ENCODE data around the gene DLG5. TPM values are rescaled to one million over a fixed set of nuclear protein-coding genes. Genes with fewer than 3 reads are reported as not detected.

DLG5 gene
- total RNA-seq, 1 experiment from 2014 or later, result 69.7 TPM

DNA sequence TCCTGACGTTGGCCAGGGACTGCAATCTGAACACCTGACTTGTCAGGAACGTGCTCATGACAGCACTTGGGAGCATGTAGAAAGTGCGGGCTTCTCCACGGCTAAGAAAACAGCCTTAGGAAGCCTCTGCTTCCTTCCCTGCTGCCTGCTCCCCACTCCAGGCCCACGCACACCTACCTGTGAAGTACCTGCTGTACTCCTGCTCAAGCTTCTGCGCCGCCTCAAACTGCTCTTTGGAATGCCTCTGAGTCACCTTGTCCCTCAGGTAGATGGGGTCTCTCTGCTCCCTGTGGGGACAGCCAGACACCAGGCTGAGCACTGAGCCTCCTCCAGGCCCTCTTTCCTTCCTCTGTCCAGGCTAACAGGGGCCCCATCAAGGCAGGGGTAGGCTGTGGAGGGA, 132.7 kb downstream of the DLG5 start:
- BruUV-seq (replicated peaks), result no TSS peak
- H3K4me1 Mint-ChIP-seq (ENCODE audit: low read depth, unreplicated experiment), result no peaks in the 10 kb centered on the region
- intact Hi-C loops (cut with micrococcal nuclease; ENCODE audit: unreplicated experiment), result no loop called here
- peaks cover 72% of the 10 kb centered on the region for H3K36me3 Mint-ChIP-seq (ENCODE audit: insufficient read depth, unreplicated experiment)
- H3K4me3 Mint-ChIP-seq (ENCODE audit: unreplicated experiment), result no peak overlapping the region
- Histone ChIP-seq H3K4me1 (no peaks in the 10 kb centered on the region), H3K9me3 (no peaks in the 10 kb centered on the region), H3K36me3 (ENCODE audit: control insufficient read depth, insufficient read depth, low read length) (peaks cover 10% of the 10 kb centered on the region), H3K27me3 (replicated peaks; ENCODE audit: control insufficient read depth, insufficient read depth, low read length) (no peaks in the 10 kb centered on the region), H3K4me3 (ENCODE audit: low read depth, low read length) (no peak overlapping the region)
- DNase-seq, result peak in 1 of 2 experiments; percentile 22
- H3K9me3 Mint-ChIP-seq (ENCODE audit: unreplicated experiment), result no peaks in the 10 kb centered on the region
- no peaks in the 10 kb centered on the region for H3K27me3 Mint-ChIP-seq (ENCODE audit: insufficient read depth, unreplicated experiment)
- CTCF ChIA-PET, result no interaction called here
- TF ChIP-seq, protein P1, sequence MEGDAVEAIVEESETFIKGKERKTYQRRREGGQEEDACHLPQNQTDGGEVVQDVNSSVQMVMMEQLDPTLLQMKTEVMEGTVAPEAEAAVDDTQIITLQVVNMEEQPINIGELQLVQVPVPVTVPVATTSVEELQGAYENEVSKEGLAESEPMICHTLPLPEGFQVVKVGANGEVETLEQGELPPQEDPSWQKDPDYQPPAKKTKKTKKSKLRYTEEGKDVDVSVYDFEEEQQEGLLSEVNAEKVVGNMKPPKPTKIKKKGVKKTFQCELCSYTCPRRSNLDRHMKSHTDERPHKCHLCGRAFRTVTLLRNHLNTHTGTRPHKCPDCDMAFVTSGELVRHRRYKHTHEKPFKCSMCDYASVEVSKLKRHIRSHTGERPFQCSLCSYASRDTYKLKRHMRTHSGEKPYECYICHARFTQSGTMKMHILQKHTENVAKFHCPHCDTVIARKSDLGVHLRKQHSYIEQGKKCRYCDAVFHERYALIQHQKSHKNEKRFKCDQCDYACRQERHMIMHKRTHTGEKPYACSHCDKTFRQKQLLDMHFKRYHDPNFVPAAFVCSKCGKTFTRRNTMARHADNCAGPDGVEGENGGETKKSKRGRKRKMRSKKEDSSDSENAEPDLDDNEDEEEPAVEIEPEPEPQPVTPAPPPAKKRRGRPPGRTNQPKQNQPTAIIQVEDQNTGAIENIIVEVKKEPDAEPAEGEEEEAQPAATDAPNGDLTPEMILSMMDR (IDR thresholded peaks at IDR 0.05; ENCODE audit: insufficient read depth in 1 of 2, low read depth in 1 of 2, low read length in 1 of 2, severe bottlenecking in 1 of 2, unreplicated experiment in 1 of 2), result no peak
- POLR2A ChIA-PET, result no interaction called here
- no peak overlapping the region for H3K27ac Mint-ChIP-seq (ENCODE audit: unreplicated experiment)

DNA sequence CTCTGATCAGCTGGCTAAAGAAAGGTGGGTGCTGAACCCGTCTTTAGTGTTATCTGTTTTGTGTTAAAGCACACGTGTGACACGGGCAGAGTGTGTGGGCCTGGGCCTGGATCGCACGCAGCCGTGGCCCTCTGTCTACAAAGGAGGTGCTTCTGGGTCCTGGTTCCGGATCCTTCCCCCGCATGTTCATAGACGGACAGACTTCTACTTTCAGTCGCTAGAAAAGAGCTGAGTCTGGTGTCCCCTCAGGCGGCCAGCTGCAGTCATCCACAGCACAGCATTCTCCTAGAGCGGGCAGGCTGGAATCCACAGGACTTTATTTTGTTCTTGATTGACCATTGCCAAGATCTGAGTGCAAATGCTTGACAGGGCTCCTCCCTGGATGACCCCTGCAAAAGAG, 134.4 kb downstream of the DLG5 start:
- Mint-ChIP-seq H3K27ac (ENCODE audit: unreplicated experiment) (no peak overlapping the region), H3K4me3 (ENCODE audit: unreplicated experiment) (no peak overlapping the region), H3K9me3 (ENCODE audit: unreplicated experiment) (no peaks in the 10 kb centered on the region), H3K27me3 (ENCODE audit: insufficient read depth, unreplicated experiment) (no peaks in the 10 kb centered on the region), H3K4me1 (ENCODE audit: low read depth, unreplicated experiment) (no peaks in the 10 kb centered on the region), H3K36me3 (ENCODE audit: insufficient read depth, unreplicated experiment) (peaks cover 71% of the 10 kb centered on the region)
- Histone ChIP-seq H3K4me3 (ENCODE audit: low read depth, low read length) (no peak overlapping the region), H3K36me3 (ENCODE audit: control insufficient read depth, insufficient read depth, low read length) (peaks cover 7% of the 10 kb centered on the region), H3K27me3 (replicated peaks; ENCODE audit: control insufficient read depth, insufficient read depth, low read length) (no peaks in the 10 kb centered on the region), H3K4me1 (no peaks in the 10 kb centered on the region), H3K9me3 (no peaks in the 10 kb centered on the region)
- TF ChIP-seq, protein P1 (IDR thresholded peaks at IDR 0.05; ENCODE audit: insufficient read depth in 1 of 2, low read depth in 1 of 2, low read length in 1 of 2, severe bottlenecking in 1 of 2, unreplicated experiment in 1 of 2), result no peak
- ChIA-PET POLR2A (no interaction called here), CTCF (no interaction called here)
- intact Hi-C loops (cut with micrococcal nuclease; ENCODE audit: unreplicated experiment), result no loop called here
- peak in 1 of 2 experiments; percentile 12 for DNase-seq
- BruUV-seq (replicated peaks), result no TSS peak

- intact Hi-C loops (cut with micrococcal nuclease; ENCODE audit: unreplicated experiment), result no loop called here
- H3K4me3 Mint-ChIP-seq (ENCODE audit: unreplicated experiment), result no peak overlapping the region
- TF ChIP-seq, protein P1 (IDR thresholded peaks at IDR 0.05; ENCODE audit: insufficient read depth in 1 of 2, low read depth in 1 of 2, low read length in 1 of 2, severe bottlenecking in 1 of 2, unreplicated experiment in 1 of 2), result no peak
- no peak overlapping the region for H3K27ac Mint-ChIP-seq (ENCODE audit: unreplicated experiment)
- H3K27me3 Mint-ChIP-seq (ENCODE audit: insufficient read depth, unreplicated experiment), result no peaks in the 10 kb centered on the region
- no peak overlapping the region for H3K4me3 ChIP-seq (ENCODE audit: low read depth, low read length)
- peaks cover 5% of the 10 kb centered on the region for H3K36me3 ChIP-seq (ENCODE audit: control insufficient read depth, insufficient read depth, low read length)
- H3K9me3 ChIP-seq, result no peaks in the 10 kb centered on the region
- ChIA-PET CTCF (no interaction called here), POLR2A (no interaction called here)
- no peaks in the 10 kb centered on the region for H3K27me3 ChIP-seq (replicated peaks; ENCODE audit: control insufficient read depth, insufficient read depth, low read length)
- H3K4me1 Mint-ChIP-seq (ENCODE audit: low read depth, unreplicated experiment), result no peaks in the 10 kb centered on the region
- no peaks in the 10 kb centered on the region for H3K4me1 ChIP-seq
- no peaks in the 10 kb centered on the region for H3K9me3 Mint-ChIP-seq (ENCODE audit: unreplicated experiment)
- BruUV-seq (replicated peaks), result no TSS peak
- DNase-seq, result peak in 1 of 2 experiments; percentile 19
- H3K36me3 Mint-ChIP-seq (ENCODE audit: insufficient read depth, unreplicated experiment), result peaks cover 69% of the 10 kb centered on the region
These were observed 135.0 kb downstream of the DLG5 start for GRCh38 chr10:77791506-77791905.

Measured in Caco-2 (cell line).